Nephron progenitor cell (in vitro differentiated cells): ENCODE results near the gene B4GALT3.

ENCODE experiments used
- DNase-seq: peaks from one replicate; pipeline ENCODE4 v3.0.0; 2021
- H3K27ac Mint-ChIP-seq: 2 replicates; pipeline ENCODE4 v1.8.0; 2021; ENCODE audit warnings: mild to moderate bottlenecking, moderate library complexity, mixed read lengths
- H3K27me3 Mint-ChIP-seq: 2 replicates; pipeline ENCODE4 v1.8.0; 2021; ENCODE audit warnings: mild to moderate bottlenecking, low read depth, mixed read lengths; ENCODE audit not compliant: poor library complexity
- H3K36me3 Mint-ChIP-seq: 2 replicates; pipeline ENCODE4 v1.8.0; 2021; ENCODE audit warnings: low read depth, mixed read lengths
- H3K4me1 Mint-ChIP-seq: 2 replicates; pipeline ENCODE4 v1.8.0; 2021; ENCODE audit warnings: mixed read lengths
- H3K4me3 Mint-ChIP-seq: 2 replicates; pipeline ENCODE4 v1.8.0; 2021; ENCODE audit warnings: mild to moderate bottlenecking, moderate library complexity, mixed read lengths
- H3K9me3 Mint-ChIP-seq: 2 replicates; pipeline ENCODE4 v1.8.0; 2021; ENCODE audit warnings: mild to moderate bottlenecking, moderate library complexity, mixed read lengths
- CTCF ChIP-seq: fragments of 200-600 bp; sonication (generic); IDR thresholded peaks from 2 replicates; pipeline ENCODE4 v1.5.0; 2021; ENCODE audit warnings: antibody characterized with exemption

Gene B4GALT3

GRCh38 chr1:161174911-161175310 is 2.4 kb downstream of the B4GALT3 start:
- H3K4me3 Mint-ChIP-seq, result peak overlapping the region; percentile 57
- peaks cover 31% of the 10 kb centered on the region for H3K4me1 Mint-ChIP-seq
- TF ChIP-seq CTCF, result no peak
- H3K36me3 Mint-ChIP-seq, result peaks cover 39% of the 10 kb centered on the region
- H3K9me3 Mint-ChIP-seq, result no peaks in the 10 kb centered on the region
- DNase-seq, result no peak
- H3K27ac Mint-ChIP-seq, result peak overlapping the region; percentile 72
- no peaks in the 10 kb centered on the region for H3K27me3 Mint-ChIP-seq

GRCh38 chr1:161173711-161174110 is 3.6 kb downstream of the B4GALT3 start:
- H3K4me1 Mint-ChIP-seq, result peaks cover 31% of the 10 kb centered on the region
- no peak overlapping the region for H3K4me3 Mint-ChIP-seq
- no peak for TF ChIP-seq CTCF
- DNase-seq, result no peak
- no peak overlapping the region for H3K27ac Mint-ChIP-seq
- no peaks in the 10 kb centered on the region for H3K27me3 Mint-ChIP-seq
- peaks cover 44% of the 10 kb centered on the region for H3K36me3 Mint-ChIP-seq
- no peaks in the 10 kb centered on the region for H3K9me3 Mint-ChIP-seq

DNA sequence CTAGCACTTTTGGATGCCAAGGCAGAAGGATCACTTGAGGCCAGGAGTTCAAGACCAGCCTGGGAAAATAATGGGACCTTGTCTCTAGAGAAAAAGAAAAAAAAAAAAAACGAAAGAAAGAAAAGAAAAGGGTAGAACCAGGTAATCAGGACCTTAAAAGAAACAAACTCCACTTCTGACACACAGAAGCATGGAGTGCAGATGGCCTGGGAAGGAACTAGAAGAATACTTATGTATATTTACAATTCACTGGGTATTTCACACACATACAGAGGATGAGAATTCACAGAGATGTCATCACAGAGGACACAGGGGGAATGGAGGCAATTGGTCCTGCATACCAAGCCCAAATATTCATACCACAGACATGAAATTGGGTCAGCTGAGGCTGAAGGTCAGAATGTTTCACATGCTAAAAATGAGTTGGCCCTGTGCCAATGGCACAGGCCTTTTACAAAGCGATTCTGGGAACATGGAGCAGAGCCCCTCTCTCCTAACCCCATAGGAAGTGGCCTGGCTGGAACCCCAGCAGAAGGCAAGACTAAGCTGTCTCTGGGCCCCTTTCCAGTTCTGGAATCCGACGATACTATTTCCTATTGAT is 4.4 kb downstream of the B4GALT3 start:
- TF ChIP-seq CTCF, result no peak
- H3K27ac Mint-ChIP-seq, result no peak overlapping the region
- H3K27me3 Mint-ChIP-seq, result no peaks in the 10 kb centered on the region
- DNase-seq, result no peak
- peaks cover 32% of the 10 kb centered on the region for H3K4me1 Mint-ChIP-seq
- no peak overlapping the region for H3K4me3 Mint-ChIP-seq
- peaks cover 44% of the 10 kb centered on the region for H3K36me3 Mint-ChIP-seq
- H3K9me3 Mint-ChIP-seq, result no peaks in the 10 kb centered on the region

- DNase-seq, result no peak
- no peak overlapping the region for H3K4me3 Mint-ChIP-seq
- TF ChIP-seq CTCF, result no peak
- no peaks in the 10 kb centered on the region for H3K9me3 Mint-ChIP-seq
- H3K36me3 Mint-ChIP-seq, result peaks cover 44% of the 10 kb centered on the region
- H3K27me3 Mint-ChIP-seq, result no peaks in the 10 kb centered on the region
- H3K27ac Mint-ChIP-seq, result no peak overlapping the region
- H3K4me1 Mint-ChIP-seq, result peaks cover 32% of the 10 kb centered on the region
These were observed 5.0 kb downstream of the B4GALT3 start for GRCh38 chr1:161172349-161172748.

DNA sequence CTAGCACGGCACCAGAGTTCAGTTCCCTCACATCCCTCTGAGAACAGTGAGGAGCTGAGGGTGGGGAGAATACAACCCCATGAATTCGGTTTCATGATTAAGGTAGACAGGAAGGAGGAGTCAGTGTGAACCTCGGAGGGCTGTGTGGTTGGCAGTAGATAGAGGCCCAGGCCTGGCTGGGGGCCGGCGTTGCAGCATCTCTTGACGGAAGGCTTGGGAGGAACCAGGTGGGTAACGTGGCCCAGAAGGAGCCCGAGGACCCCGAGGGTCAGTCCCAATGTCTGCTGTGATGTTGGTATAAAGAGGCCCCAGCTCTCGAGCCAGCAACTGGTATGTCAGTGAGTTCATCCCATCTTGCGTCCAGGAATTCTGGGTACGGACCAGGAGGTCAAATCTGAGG is 5.6 kb downstream of the B4GALT3 start:
- Mint-ChIP-seq H3K36me3 (peaks cover 44% of the 10 kb centered on the region), H3K27me3 (no peaks in the 10 kb centered on the region), H3K27ac (no peak overlapping the region), H3K9me3 (no peaks in the 10 kb centered on the region), H3K4me3 (no peak overlapping the region), H3K4me1 (peaks cover 32% of the 10 kb centered on the region)
- DNase-seq, result no peak
- no peak for TF ChIP-seq CTCF

DNA sequence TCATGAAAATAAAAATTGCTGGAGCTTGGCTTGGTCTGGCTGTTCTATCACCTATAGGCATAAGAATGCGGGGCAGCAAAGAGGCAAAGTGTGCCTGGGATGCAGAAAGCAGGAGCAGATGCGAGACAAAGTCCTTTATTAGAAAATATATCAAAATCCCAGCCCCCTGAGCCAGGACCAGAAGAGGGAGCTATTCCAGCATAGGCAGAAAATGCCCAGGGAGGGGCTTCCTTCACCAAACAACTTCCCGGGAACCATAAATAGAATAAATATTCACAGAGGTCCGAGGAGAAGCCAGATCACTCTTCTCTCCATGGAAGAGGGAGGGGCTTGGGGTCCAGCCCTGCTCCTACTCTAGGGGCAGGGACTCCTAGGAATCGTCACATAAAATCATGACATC is 6.1 kb downstream of the B4GALT3 start:
- Mint-ChIP-seq H3K9me3 (no peaks in the 10 kb centered on the region), H3K4me1 (peaks cover 28% of the 10 kb centered on the region), H3K4me3 (no peak overlapping the region), H3K36me3 (peaks cover 44% of the 10 kb centered on the region), H3K27me3 (no peaks in the 10 kb centered on the region), H3K27ac (no peak overlapping the region)
- no peak for DNase-seq
- TF ChIP-seq CTCF, result no peak
